ENCODE data around the gene WDR73. TPM values are rescaled to one million over a fixed set of nuclear protein-coding genes. Genes with fewer than 3 reads are reported as not detected.

WDR73 gene
- total and polyA plus RNA-seq, 2 of the 8 experiments (the other 6 are each of a cell fraction or from before 2014, with no cell fraction given), result 22.7 to 23.1 TPM

- peak overlapping the region; percentile 81 for H2AFZ ChIP-seq (ENCODE audit: low read length)
- no peak overlapping the region for H3K56ac ChIP-seq (replicated peaks; ENCODE audit: insufficient read length, low read depth, low read length)
- H3K79me2 ChIP-seq (ENCODE audit: control insufficient read depth in 1 of 2, insufficient read depth in 2 of 2, low read length in 2 of 2), result peaks cover 2 to 30% of the 10 kb centered on the region in 2 experiments; a peak in 3 of 4 replicates
- peaks cover 2 to 3% of the 10 kb centered on the region in 2 experiments for H4K20me1 ChIP-seq (replicated peaks in 1 of 2; ENCODE audit: control insufficient read depth in 1 of 2, insufficient read depth in 2 of 2, low read length in 2 of 2)
- H4K8ac ChIP-seq (ENCODE audit: extremely low read depth, insufficient read depth, low read length), result no peak overlapping the region
- H3K36me3 ChIP-seq (ENCODE audit: control insufficient read depth in 2 of 4, insufficient read depth in 4 of 4, low read length in 3 of 4), result peaks cover 0 to 10% (median 1%) of the 10 kb centered on the region in 4 experiments; a peak in 2 of 8 replicates
- no peak overlapping the region for H3K23ac ChIP-seq (ENCODE audit: insufficient read length)
- no peak overlapping the region for H4K5ac ChIP-seq (ENCODE audit: insufficient read length, low read depth, low read length)
- H4K91ac ChIP-seq (replicated peaks; ENCODE audit: insufficient read length, low read length), result no peak overlapping the region
- peaks cover 0 to 3% (median 0%) of the 10 kb centered on the region in 4 experiments; a peak in 4 of 7 replicates for H3K27me3 ChIP-seq (replicated peaks in 1 of 4; ENCODE audit: control insufficient read depth in 3 of 4, extremely low read depth in 1 of 4, insufficient read depth in 3 of 4, low read length in 3 of 4)
- no peak overlapping the region for H2BK120ac ChIP-seq (replicated peaks; ENCODE audit: low read depth, low read length)
- no peak overlapping the region for H2BK15ac ChIP-seq (ENCODE audit: low read length)
- H2AK5ac ChIP-seq (ENCODE audit: low read depth, low read length), result no peak overlapping the region
- H3K4me2 ChIP-seq (ENCODE audit: insufficient read depth in 1 of 2, low read depth in 2 of 2, low read length in 2 of 2), result peak overlapping the region; percentile 65 to 96
- no peak overlapping the region for H2BK12ac ChIP-seq (ENCODE audit: low read depth, low read length)
- peaks cover 18% of the 10 kb centered on the region for H3K23me2 ChIP-seq (ENCODE audit: low read depth, low read length)
- no peak overlapping the region for H3K4ac ChIP-seq (replicated peaks; ENCODE audit: insufficient read length, low read depth, low read length)
- no peak overlapping the region for H3K27ac ChIP-seq (ENCODE audit: low read depth, low read length)
- H3K18ac ChIP-seq (ENCODE audit: extremely low read depth, low read length), result no peak overlapping the region
- no peak overlapping the region for H2BK5ac ChIP-seq (ENCODE audit: low read depth, low read length)
- H3K4me1 ChIP-seq (replicated peaks in 1 of 4; ENCODE audit: control insufficient read depth in 3 of 4, insufficient read depth in 4 of 4, low read length in 3 of 4), result peaks cover 7 to 18% (median 12%) of the 10 kb centered on the region in 4 experiments
- DNase-seq (ENCODE audit: low read depth in 1 of 2, low spot score in 2 of 2), result peak in 1 of 2 experiments; percentile 82
- H3K9me3 ChIP-seq (ENCODE audit: insufficient read depth in 2 of 2, low read depth in 1 of 2, low read length in 1 of 2), result no peaks in the 10 kb centered on the region
- no peak overlapping the region for H3K14ac ChIP-seq (ENCODE audit: insufficient read length)
- no peaks in the 10 kb centered on the region; the same call in 1 of the 2 replicates for H3K79me1 ChIP-seq (ENCODE audit: low read depth, low read length)
- H3K9ac ChIP-seq (replicated peaks in 1 of 4; ENCODE audit: extremely low read depth in 1 of 4, low read depth in 3 of 4, low read length in 3 of 4), result peak overlapping the region in 3 of 4 experiments; percentile 26 to 54 (median 45); a peak in 3 of 7 replicates
- 15% methylated on average over 20 of the region's 20 CpGs; no CpG with 5 or more reads in 1 of the 2 experiments for WGBS, 2 experiments (ENCODE audit: extremely low coverage in 1 of 2, insufficient coverage in 1 of 2, insufficient read length in 1 of 2, insufficient replicate concordance in 2 of 2, low coverage in 1 of 2, low lambda C conversion rate in 2 of 2, missing lambda C conversion rate in 1 of 2)
- FAIRE-seq, result no peak
- H2BK20ac ChIP-seq (ENCODE audit: low read length), result no peak overlapping the region
- H3K4me3 ChIP-seq (ENCODE audit: extremely low read depth in 1 of 4, insufficient read depth in 2 of 4, low read depth in 3 of 4, low read length in 4 of 4), result peak overlapping the region; percentile 33 to 89 (median 55); a peak in 6 of 8 replicates
- ChIA-PET POLR2A (ENCODE audit: partially characterized antibody) (interaction anchor here (0.7 to 11.9 kb wide), 12 partner anchors 9 to 152 kb away, joined by 3 to 176 read pairs (median 6); partner anchors contain the start of gene WDR73), CTCF (ENCODE audit: partially characterized antibody) (interaction anchor here (0.6 to 6.5 kb wide), 8 partner anchors 9 to 54 kb away, joined by 3 to 61 read pairs (median 27); partner anchors contain the start of gene WDR73)
- TF ChIP-seq PHF8 (conservative IDR thresholded peaks at IDR 0.05; ENCODE audit: low read depth, low read length) (no peak), RFX5 (IDR thresholded peaks at IDR 0.05; ENCODE audit: borderline replicate concordance, low read depth, low read length) (no peak), HDAC2 (IDR thresholded peaks at IDR 0.05; ENCODE audit: borderline replicate concordance in 1 of 2, low read depth in 2 of 2, low read length in 2 of 2) (0 out of 4 replicates have a peak, but pooled peaks of 1 of the 2 experiments have one; percentile 18), CTBP2 (IDR thresholded peaks at IDR 0.05; ENCODE audit: borderline replicate concordance, insufficient read depth, insufficient read length, low read length) (no peak), POLR2A (IDR thresholded peaks at IDR 0.05; ENCODE audit: control extremely low read depth in 1 of 2, low read depth in 2 of 2, low read length in 2 of 2) (no peak), ATF2 (IDR thresholded peaks at IDR 0.05; ENCODE audit: low read length) (no peak), TEAD4 (IDR thresholded peaks at IDR 0.05; ENCODE audit: low read depth, low read length) (no peak), POLR2AphosphoS5 (IDR thresholded peaks at IDR 0.05; ENCODE audit: low read depth, low read length) (no peak), ZNF274 (IDR thresholded peaks at IDR 0.05; ENCODE audit: borderline replicate concordance, extremely low read depth, low read length) (no peak), SIN3A (conservative IDR thresholded peaks at IDR 0.05 in 1 of 2, IDR thresholded peaks at IDR 0.05 in 1 of 2; ENCODE audit: low read depth in 1 of 2, low read length in 2 of 2) (peak; percentile 40 to 80; a peak in 2 of 4 replicates), TAF1 (IDR thresholded peaks at IDR 0.05; ENCODE audit: low read depth, low read length) (no peak)
These were observed 53.8 kb downstream of the WDR73 start for GRCh38 chr15:84600331-84600686.
